Adrenal gland (tissue), 12 donors: Measurements from ENCODE around the gene PRSS56. TPM values are rescaled to one million over a fixed set of nuclear protein-coding genes. Genes with fewer than 3 reads are reported as not detected.

ENCODE experiments used
- DNase-seq, 7 donors: peaks; one replicate each; pipeline ENCODE4 v3.0.0-alpha.2; 2019 to 2020
- H3K27ac ChIP-seq, 5 donors: fragments of 200-600 bp; sonication (generic) in 4 of 5; 1 replicate in 3 of 5; 2 replicates in 2 of 5; pipeline versions ENCODE4 v1.5.1 to v1.8.0; 2016 to 2020; ENCODE audit warnings: mild to moderate bottlenecking in 1 of 5
- H3K27me3 ChIP-seq: fragments of 200-600 bp; 2 replicates; pipeline ENCODE4 v1.8.0; 2021
- H3K36me3 ChIP-seq, 2 donors: fragments of 200-600 bp; replicated peaks in 1 of 2; 1 replicate in 1 of 2; 2 replicates in 1 of 2; pipeline versions ENCODE4 v1.5.1 to v1.8.0; 2018 to 2022
- H3K4me1 ChIP-seq, 2 donors: fragments of 200-600 bp; replicated peaks in 1 of 2; 1 replicate in 1 of 2; 2 replicates in 1 of 2; pipeline versions ENCODE4 v1.5.1 to v1.8.0; 2018 to 2021
- H3K4me3 ChIP-seq, 4 donors: fragments of 200-600 bp; sonication (generic) in 3 of 4; one replicate each; pipeline ENCODE4 v1.5.1; 2016 to 2018
- H3K9me3 ChIP-seq, 3 donors: fragments of 200-600 bp; sonication (generic) in 1 of 3; replicated peaks in 1 of 3; 1 replicate in 2 of 3; 2 replicates in 1 of 3; pipeline versions ENCODE4 v1.5.1 to v1.8.0; 2016 to 2021
- CTCF ChIP-seq, 6 experiments: fragments of 450-650 bp in 4 of 6; fragments of 200-600 bp in 2 of 6; sonication (generic) in 1 of 6; IDR thresholded peaks; 1 replicate in 5 of 6; 2 replicates in 1 of 6; pipeline versions ENCODE4 v1.5.1 to v1.8.0; 2016 to 2021; ENCODE audit warnings: antibody characterized with exemption in 6 of 6, mild to moderate bottlenecking in 2 of 6, moderate library complexity in 1 of 6
- POLR2A ChIP-seq, 2 donors: fragments of 450-650 bp; IDR thresholded peaks; one replicate each; pipeline ENCODE4 v1.6.1; 2017; ENCODE audit warnings: antibody characterized with exemption in 2 of 2, mild to moderate bottlenecking in 2 of 2, moderate library complexity in 1 of 2
- WGBS, 4 donors: extraction: QIAGEN DNeasy Blood & Tissue Kit in 2 of 4; methylation state at CpG; one replicate each; pipeline versions ENCODE4 v1.1.5 to v1.1.7; 2013 to 2017; 5-methylcytosine and 5-hydroxymethylcytosine counted together
- intact Hi-C, 2 donors: fragments of 100-400 bp; cut with DNase I; formaldehyde crosslinking; loops; one replicate each; pipeline versions ENCODE4 v1.14.1 to v1.15.0; 2022 to 2023
- polyA plus RNA-seq, 3 donors: library from polyadenylated mRNA; stranded (reverse); fragments of 200-250 nt in 2 of 3; fragments of 350-450 nt in 1 of 3; fragmentation: Illumina TruSeq in 1 of 3; extraction: RNeasy Lipid Tissue Mini Kit (QIAGEN cat#74804) in 1 of 3; gene quantifications; one replicate each; pipeline ENCODE4 v1.2.3, GENCODE V29; 2013 to 2014
- total RNA-seq, 9 donors: library from RNA; depleted of rRNA in 4 of 9; stranded (reverse); fragments of >200 nt in 4 of 9; fragments of 120-200 nt in 1 of 9; fragmentation: NEBNext Ultra II Directional in 1 of 9; extraction: Animal tissue kit (Norgen Biotek cat#: 25700) in 1 of 9; gene quantifications; one replicate each; pipeline versions ENCODE4 v1.1.0 to v1.2.4, GENCODE V29; 2013 to 2023
- donor health status: healthy with polysubstance abuse.
- donor health status: Bipolar disorder and iron deficiency.
- donor health status: DM: yes; HTN: yes; CAD: no.
- donor health status: DM: no; HTN: no; CAD: no.
- donor health status: DM: no; HTN: no; CAD: no.
- donor health status: DM: yes; HTN: yes; CAD: no.

PRSS56 gene
- total and polyA plus RNA-seq, 12 donors = 0.06 to 0.28 (median 0.07) TPM; not detected in 9

- intact Hi-C loops = no loop called here
- Histone ChIP-seq H3K4me1 (peaks cover 0 to 7% of the 10 kb centered on the region in 2 donors), H3K9me3 (no peaks in the 10 kb centered on the region), H3K27me3 (peaks cover 46% of the 10 kb centered on the region), H3K4me3 (no peak overlapping the region), H3K27ac (no peak overlapping the region), H3K36me3 (no peaks in the 10 kb centered on the region)
- no peak for TF ChIP-seq CTCF (IDR thresholded peaks at IDR 0.05)
- TF ChIP-seq POLR2A (IDR thresholded peaks at IDR 0.05) = no peak
- DNase-seq = peak in 1 of 7 donors; percentile 8
- WGBS, 4 donors = 80 to 92% (median 90%) methylated on average over 1 to 10 of the region's 10 CpGs
Observed at GRCh38 chr2:232483311-232483922, 36.8 kb upstream of the PRSS56 start.

- TF ChIP-seq CTCF (IDR thresholded peaks at IDR 0.05) = no peak
- TF ChIP-seq POLR2A (IDR thresholded peaks at IDR 0.05) = no peak
- intact Hi-C loops = no loop called here
- peaks cover 48% of the 10 kb centered on the region for H3K27me3 ChIP-seq
- peaks cover 0 to 7% of the 10 kb centered on the region in 2 donors for H3K4me1 ChIP-seq
- H3K36me3 ChIP-seq = no peaks in the 10 kb centered on the region
- no peaks in the 10 kb centered on the region for H3K9me3 ChIP-seq
- H3K4me3 ChIP-seq = no peak overlapping the region
- H3K27ac ChIP-seq = no peak overlapping the region
- DNase-seq = peak in 1 of 7 donors; percentile 6
- WGBS, 4 donors = 90 to 93% (median 91%) methylated on average over 6 to 19 of the region's 19 CpGs
Observed at GRCh38 chr2:232483923-232484627, 36.1 kb upstream of the PRSS56 start.

GRCh38 chr2:232484628-232485347 is 35.4 kb upstream of the PRSS56 start:
- Histone ChIP-seq H3K36me3 (no peaks in the 10 kb centered on the region), H3K27me3 (peaks cover 48% of the 10 kb centered on the region), H3K4me3 (no peak overlapping the region), H3K9me3 (no peaks in the 10 kb centered on the region), H3K4me1 (peaks cover 0 to 7% of the 10 kb centered on the region in 2 donors), H3K27ac (no peak overlapping the region)
- WGBS, 4 donors = 74 to 84% (median 79%) methylated on average over 5 to 12 of the region's 12 CpGs
- TF ChIP-seq CTCF (IDR thresholded peaks at IDR 0.05) (no peak), POLR2A (IDR thresholded peaks at IDR 0.05) (no peak)
- intact Hi-C loops = no loop called here
- DNase-seq = peak in 1 of 7 donors; percentile 10

GRCh38 chr2:232485348-232485756 is 34.8 kb upstream of the PRSS56 start:
- intact Hi-C loops = no loop called here
- DNase-seq = no peak
- no peak overlapping the region for H3K4me3 ChIP-seq
- H3K4me1 ChIP-seq = peaks cover 0 to 7% of the 10 kb centered on the region in 2 donors
- H3K36me3 ChIP-seq = no peaks in the 10 kb centered on the region
- 39 to 45% (median 43%) methylated on average over 17 to 22 of the region's 22 CpGs for WGBS, 4 donors
- no peak overlapping the region for H3K27ac ChIP-seq
- H3K9me3 ChIP-seq = no peaks in the 10 kb centered on the region
- H3K27me3 ChIP-seq = peaks cover 48% of the 10 kb centered on the region
- TF ChIP-seq POLR2A (IDR thresholded peaks at IDR 0.05) (no peak), CTCF (IDR thresholded peaks at IDR 0.05) (no peak)
